Measurements from ENCODE around the gene TLE7.

DNA sequence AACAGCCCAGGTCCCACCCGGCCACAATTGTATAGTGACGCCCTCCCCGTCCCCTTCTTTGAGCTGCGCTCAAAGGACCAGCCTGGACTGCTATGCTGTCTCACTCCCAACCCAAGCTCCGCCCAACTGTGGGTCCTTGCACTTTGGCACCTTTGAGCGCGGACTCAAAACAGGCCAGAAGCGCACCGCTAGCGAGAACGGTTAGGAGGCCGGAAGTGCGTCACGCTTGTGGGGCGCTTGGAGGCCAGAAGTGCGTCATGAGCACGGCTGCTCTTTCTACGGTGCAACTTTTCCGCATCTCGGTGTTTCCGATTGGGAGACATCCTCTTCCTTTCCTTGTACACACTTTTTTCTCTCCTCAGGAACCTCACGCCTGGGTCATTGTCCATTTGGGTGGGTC lies 47.3 kb upstream of the TLE7 start, which contains the start of gene ZNF19:
- TF ChIP-seq, protein P1, sequence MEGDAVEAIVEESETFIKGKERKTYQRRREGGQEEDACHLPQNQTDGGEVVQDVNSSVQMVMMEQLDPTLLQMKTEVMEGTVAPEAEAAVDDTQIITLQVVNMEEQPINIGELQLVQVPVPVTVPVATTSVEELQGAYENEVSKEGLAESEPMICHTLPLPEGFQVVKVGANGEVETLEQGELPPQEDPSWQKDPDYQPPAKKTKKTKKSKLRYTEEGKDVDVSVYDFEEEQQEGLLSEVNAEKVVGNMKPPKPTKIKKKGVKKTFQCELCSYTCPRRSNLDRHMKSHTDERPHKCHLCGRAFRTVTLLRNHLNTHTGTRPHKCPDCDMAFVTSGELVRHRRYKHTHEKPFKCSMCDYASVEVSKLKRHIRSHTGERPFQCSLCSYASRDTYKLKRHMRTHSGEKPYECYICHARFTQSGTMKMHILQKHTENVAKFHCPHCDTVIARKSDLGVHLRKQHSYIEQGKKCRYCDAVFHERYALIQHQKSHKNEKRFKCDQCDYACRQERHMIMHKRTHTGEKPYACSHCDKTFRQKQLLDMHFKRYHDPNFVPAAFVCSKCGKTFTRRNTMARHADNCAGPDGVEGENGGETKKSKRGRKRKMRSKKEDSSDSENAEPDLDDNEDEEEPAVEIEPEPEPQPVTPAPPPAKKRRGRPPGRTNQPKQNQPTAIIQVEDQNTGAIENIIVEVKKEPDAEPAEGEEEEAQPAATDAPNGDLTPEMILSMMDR (IDR thresholded peaks at IDR 0.05): no peak
- TF ChIP-seq POLR2A (IDR thresholded peaks at IDR 0.05): no peak

All from heart left ventricle (tissue), 13 donors.